Ishikawa (cell line): Measurements from ENCODE around the gene NCAPG2.

Experiments
- CEBPB ChIP-seq: IDR thresholded peaks from 2 replicates; pipeline ENCODE4 v1.6.1; 2012
- CREB1 ChIP-seq: IDR thresholded peaks from 2 replicates; pipeline ENCODE4 v1.6.1; 2012; ENCODE audit warnings: low read depth
- EP300 ChIP-seq: IDR thresholded peaks from 2 replicates; pipeline ENCODE4 v1.6.1; 2012; ENCODE audit warnings: borderline replicate concordance
- FOXM1 ChIP-seq: IDR thresholded peaks from 2 replicates; pipeline ENCODE4 v1.6.1; 2012; ENCODE audit warnings: low read depth, borderline replicate concordance
- MAX ChIP-seq: IDR thresholded peaks from 2 replicates; pipeline ENCODE4 v1.6.1; 2012
- RAD21 ChIP-seq: IDR thresholded peaks from 2 replicates; pipeline ENCODE4 v1.6.1; 2012; ENCODE audit warnings: low read depth
- REST ChIP-seq: IDR thresholded peaks from 2 replicates; pipeline ENCODE4 v1.6.1; 2012; ENCODE audit warnings: low read depth, mild to moderate bottlenecking
- TAF1 ChIP-seq: IDR thresholded peaks from 2 replicates; pipeline ENCODE4 v1.6.1; 2012; ENCODE audit warnings: low read depth, mild to moderate bottlenecking
- YY1 ChIP-seq: IDR thresholded peaks from 2 replicates; pipeline ENCODE4 v1.6.1; 2012; ENCODE audit warnings: low read depth
- ZBTB7A ChIP-seq: IDR thresholded peaks from 2 replicates; pipeline ENCODE4 v1.6.1; 2012; ENCODE audit warnings: low read depth

- no peak for TF ChIP-seq MAX
- no peak for TF ChIP-seq CREB1
- no peak for TF ChIP-seq EP300
- TF ChIP-seq TAF1 = no peak
- TF ChIP-seq RAD21 = no peak
- TF ChIP-seq YY1 = no peak
- no peak for TF ChIP-seq REST
- TF ChIP-seq FOXM1 = no peak
- TF ChIP-seq ZBTB7A = no peak
- TF ChIP-seq CEBPB = no peak
Measured at GRCh38 chr7:158592541-158592940, 112.1 kb downstream of the NCAPG2 start.
